ENCODE measurements around the gene LHFPL2. TPM values are rescaled to one million over a fixed set of nuclear protein-coding genes. Genes with fewer than 3 reads are reported as not detected.
"Not testable (repeated sequence)": the region's sequence is repeated elsewhere in the genome, so short reads cannot be mapped to it uniquely, and the experiment has no call there.

LHFPL2 gene
- total RNA-seq, 1 experiment from 2014 or later = 43.6 TPM

GRCh38 chr5:78691084-78691960 lies 42.8 kb upstream of the LHFPL2 start:
- no peak overlapping the region for H3K4me3 Mint-ChIP-seq (ENCODE audit: low read depth, unreplicated experiment)
- TF ChIP-seq CTCF (IDR thresholded peaks at IDR 0.05; ENCODE audit: unreplicated experiment) = no peak
- CTCF ChIA-PET = interaction anchor here (1.6 kb wide), 1 partner anchor 8 kb away, joined by 6 read pairs; no protein-coding TSS in a partner anchor

GRCh38 chr5:78690253-78690972 lies 41.8 kb upstream of the LHFPL2 start:
- intact Hi-C loops (cut with micrococcal nuclease; ENCODE audit: unreplicated experiment) = no loop called here
- H3K27ac Mint-ChIP-seq (ENCODE audit: unreplicated experiment) = no peak overlapping the region
- no peak for DNase-seq
- H3K27me3 Mint-ChIP-seq (ENCODE audit: unreplicated experiment) = no peaks in the 10 kb centered on the region
- no peak for TF ChIP-seq CTCF (IDR thresholded peaks at IDR 0.05; ENCODE audit: unreplicated experiment)
- no peaks in the 10 kb centered on the region for H3K36me3 Mint-ChIP-seq (ENCODE audit: insufficient read depth, unreplicated experiment)
- peaks cover 8% of the 10 kb centered on the region for H3K4me1 Mint-ChIP-seq (ENCODE audit: low read depth, unreplicated experiment)
- no peak overlapping the region for H3K4me3 Mint-ChIP-seq (ENCODE audit: low read depth, unreplicated experiment)
- BruUV-seq (replicated peaks) = no TSS peak
- peaks cover 4% of the 10 kb centered on the region for H3K9me3 Mint-ChIP-seq (ENCODE audit: low read depth, unreplicated experiment)
- CTCF ChIA-PET = interaction anchor here (1.1 to 1.6 kb wide), 2 partner anchors 9 to 26 kb away, joined by 3 to 6 read pairs; no protein-coding TSS in a partner anchor

More at GRCh38 chr5:78691084-78691960, 42.8 kb upstream of the LHFPL2 start:
- intact Hi-C loops (cut with micrococcal nuclease; ENCODE audit: unreplicated experiment) = no loop called here
- H3K36me3 Mint-ChIP-seq (ENCODE audit: insufficient read depth, unreplicated experiment) = peaks cover 4% of the 10 kb centered on the region
- peaks cover 4% of the 10 kb centered on the region for H3K9me3 Mint-ChIP-seq (ENCODE audit: low read depth, unreplicated experiment)
- no TSS peak for BruUV-seq (replicated peaks)
- no peak overlapping the region for H3K27ac Mint-ChIP-seq (ENCODE audit: unreplicated experiment)
- DNase-seq = no peak
- no peaks in the 10 kb centered on the region for H3K27me3 Mint-ChIP-seq (ENCODE audit: unreplicated experiment)
- H3K4me1 Mint-ChIP-seq (ENCODE audit: low read depth, unreplicated experiment) = peaks cover 13% of the 10 kb centered on the region

- CTCF ChIA-PET = interaction anchor here (1.1 to 1.6 kb wide), 2 partner anchors 10 to 26 kb away, joined by 3 to 6 read pairs; no protein-coding TSS in a partner anchor
- H3K9me3 Mint-ChIP-seq (ENCODE audit: low read depth, unreplicated experiment) = peaks cover 4% of the 10 kb centered on the region
- no peaks in the 10 kb centered on the region for H3K27me3 Mint-ChIP-seq (ENCODE audit: unreplicated experiment)
- H3K27ac Mint-ChIP-seq (ENCODE audit: unreplicated experiment) = no peak overlapping the region
- intact Hi-C loops (cut with micrococcal nuclease; ENCODE audit: unreplicated experiment) = no loop called here
- no peak for TF ChIP-seq CTCF (IDR thresholded peaks at IDR 0.05; ENCODE audit: unreplicated experiment)
- peaks cover 8% of the 10 kb centered on the region for H3K4me1 Mint-ChIP-seq (ENCODE audit: low read depth, unreplicated experiment)
- H3K4me3 Mint-ChIP-seq (ENCODE audit: low read depth, unreplicated experiment) = no peak overlapping the region
- BruUV-seq (replicated peaks) = no TSS peak
- DNase-seq = no peak
- no peaks in the 10 kb centered on the region for H3K36me3 Mint-ChIP-seq (ENCODE audit: insufficient read depth, unreplicated experiment)
These were observed 41.1 kb upstream of the LHFPL2 start for GRCh38 chr5:78689540-78690252.

GRCh38 chr5:78687514-78687913 lies 38.9 kb upstream of the LHFPL2 start:
- H3K27me3 Mint-ChIP-seq (ENCODE audit: unreplicated experiment); H3K4me1 Mint-ChIP-seq (ENCODE audit: low read depth, unreplicated experiment); H3K36me3 Mint-ChIP-seq (ENCODE audit: insufficient read depth, unreplicated experiment); H3K9me3 Mint-ChIP-seq (ENCODE audit: low read depth, unreplicated experiment); DNase-seq; intact Hi-C loops (cut with micrococcal nuclease; ENCODE audit: unreplicated experiment); H3K4me3 Mint-ChIP-seq (ENCODE audit: low read depth, unreplicated experiment); BruUV-seq (replicated peaks); H3K27ac Mint-ChIP-seq (ENCODE audit: unreplicated experiment): not testable (repeated sequence)
- CTCF ChIA-PET = interaction anchor here (0.6 to 0.7 kb wide), 2 partner anchors 75 to 271 kb away, joined by 4 read pairs; no protein-coding TSS in a partner anchor

- H3K4me1 Mint-ChIP-seq (ENCODE audit: low read depth, unreplicated experiment); BruUV-seq (replicated peaks); H3K9me3 Mint-ChIP-seq (ENCODE audit: low read depth, unreplicated experiment); CTCF ChIA-PET; intact Hi-C loops (cut with micrococcal nuclease; ENCODE audit: unreplicated experiment); H3K4me3 Mint-ChIP-seq (ENCODE audit: low read depth, unreplicated experiment); H3K36me3 Mint-ChIP-seq (ENCODE audit: insufficient read depth, unreplicated experiment); H3K27me3 Mint-ChIP-seq (ENCODE audit: unreplicated experiment); DNase-seq; H3K27ac Mint-ChIP-seq (ENCODE audit: unreplicated experiment): not testable (repeated sequence)
These were observed 35.3 kb upstream of the LHFPL2 start for GRCh38 chr5:78683905-78684304.

Data from Calu3 (cell line).